ENCODE results near the gene INO80D.
"Not testable (repeated sequence)": the region's sequence is repeated elsewhere in the genome, so short reads cannot be mapped to it uniquely, and the experiment has no call there.

The INO80D gene

GRCh38 chr2:205976934-205977659 lies 108.9 kb downstream of the INO80D start:
- DNase-seq (ENCODE audit: low read depth in 2 of 2) = not testable (repeated sequence)

- no peak for DNase-seq (ENCODE audit: low read depth in 2 of 2)
Observed at GRCh38 chr2:205976120-205976814, 109.7 kb downstream of the INO80D start.

GRCh38 chr2:205975082-205975949 lies 110.7 kb downstream of the INO80D start:
- DNase-seq (ENCODE audit: low read depth in 2 of 2) = no peak

GRCh38 chr2:205972113-205972512 lies 113.9 kb downstream of the INO80D start:
- no peak for DNase-seq (ENCODE audit: low read depth in 2 of 2)

GRCh38 chr2:205970348-205970747 lies 115.6 kb downstream of the INO80D start:
- DNase-seq (ENCODE audit: low read depth in 2 of 2) = no peak

GRCh38 chr2:205969584-205969983 lies 116.4 kb downstream of the INO80D start:
- no peak for DNase-seq (ENCODE audit: low read depth in 2 of 2)

GRCh38 chr2:205967391-205968075 lies 118.4 kb downstream of the INO80D start:
- DNase-seq (ENCODE audit: low read depth in 2 of 2) = no peak

- no peak for DNase-seq (ENCODE audit: low read depth in 2 of 2)
Observed at GRCh38 chr2:205965707-205966106, 120.3 kb downstream of the INO80D start.

GRCh38 chr2:205964111-205964761 lies 121.7 kb downstream of the INO80D start:
- DNase-seq (ENCODE audit: low read depth in 2 of 2) = no peak

- DNase-seq (ENCODE audit: low read depth in 2 of 2) = no peak
Observed at GRCh38 chr2:205959521-205959920, 126.5 kb downstream of the INO80D start.

- no peak for DNase-seq (ENCODE audit: low read depth in 2 of 2)
Observed at GRCh38 chr2:205957452-205958154, 128.4 kb downstream of the INO80D start.

- no peak for DNase-seq (ENCODE audit: low read depth in 2 of 2)
Observed at GRCh38 chr2:205954707-205955106, 131.3 kb downstream of the INO80D start.

GRCh38 chr2:205952282-205952681 lies 133.7 kb downstream of the INO80D start:
- no peak for DNase-seq (ENCODE audit: low read depth in 2 of 2)

- no peak for DNase-seq (ENCODE audit: low read depth in 2 of 2)
Observed at GRCh38 chr2:205948883-205949282, 137.1 kb downstream of the INO80D start.

- no peak for DNase-seq (ENCODE audit: low read depth in 2 of 2)
Observed at GRCh38 chr2:205948496-205948837, 137.5 kb downstream of the INO80D start.

GRCh38 chr2:205947621-205948495 lies 138.1 kb downstream of the INO80D start:
- peak; percentile 38 to 58 for DNase-seq (ENCODE audit: low read depth in 2 of 2)

- DNase-seq (ENCODE audit: low read depth in 2 of 2) = no peak
Observed at GRCh38 chr2:205946226-205946625, 139.7 kb downstream of the INO80D start.
